GM12891 (cell line): ENCODE results near the gene THSD4.

Source experiments
- PAX5 ChIP-seq: IDR thresholded peaks from 2 replicates; pipeline ENCODE4 v1.6.1; 2011; ENCODE audit warnings: low read length, moderate library complexity, mild to moderate bottlenecking; ENCODE audit not compliant: insufficient read depth, severe bottlenecking
- POLR2A ChIP-seq: IDR thresholded peaks from 2 replicates; pipeline ENCODE4 v1.6.1; 2011; ENCODE audit warnings: low read depth, low read length, control low read depth
- POLR2AphosphoS5 ChIP-seq: IDR thresholded peaks from 2 replicates; pipeline ENCODE4 v1.6.1; 2011; ENCODE audit warnings: low read depth, low read length, control low read depth
- POU2F2 ChIP-seq: IDR thresholded peaks from 2 replicates; pipeline ENCODE4 v1.6.1; 2011; ENCODE audit warnings: low read depth, mild to moderate bottlenecking, control low read depth, low read length, moderate library complexity
- SPI1 ChIP-seq: IDR thresholded peaks from 2 replicates; pipeline ENCODE4 v1.6.1; 2011; ENCODE audit warnings: low read depth, low read length, control low read depth
- TAF1 ChIP-seq: IDR thresholded peaks from 2 replicates; pipeline ENCODE4 v1.6.1; 2011; ENCODE audit warnings: low read depth, low read length, control low read depth

DNA sequence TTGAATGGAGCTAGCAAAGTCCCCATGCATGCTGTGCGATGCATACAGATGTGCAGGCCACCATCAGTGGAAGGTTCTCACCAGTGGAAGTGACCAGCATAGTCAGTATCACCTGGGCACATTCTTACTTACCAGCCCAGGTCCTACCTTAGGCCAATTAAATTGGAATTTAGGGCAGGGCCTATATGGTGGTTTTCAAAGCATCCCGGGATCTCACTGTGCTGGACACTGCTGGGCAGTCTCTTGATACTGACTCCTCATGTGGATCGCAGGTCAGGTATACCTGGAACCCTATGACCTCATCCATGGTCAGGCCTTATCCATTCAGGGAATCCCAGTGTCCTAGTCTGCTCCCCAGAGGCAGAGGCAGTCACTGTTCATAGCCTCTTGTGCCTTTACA is 358.5 kb downstream of the THSD4 start:
- TF ChIP-seq POLR2A (no peak), POLR2AphosphoS5 (no peak), PAX5 (no peak), TAF1 (no peak), SPI1 (no peak), POU2F2 (no peak)
